Right lobe of liver (tissue), 6 donors: Measurements from ENCODE around the gene NPC1. TPM values are rescaled to one million over a fixed set of nuclear protein-coding genes. Genes with fewer than 3 reads are reported as not detected.
"Not testable (repeated sequence)": the region's sequence is repeated elsewhere in the genome, so short reads cannot be mapped to it uniquely, and the experiment has no call there.

Experiments
- ATAC-seq, 4 donors: fragments of 200-7000 bp; cut with Tn5 transposase; one replicate each; pipeline ENCODE4 v1.9.1; 2020; ENCODE audit warnings: mild to moderate bottlenecking in 4 of 4, moderate library complexity in 4 of 4
- DNase-seq, 3 donors: peaks; one replicate each; pipeline ENCODE4 v3.0.0-alpha.2; 2020
- H3K27ac ChIP-seq, 3 donors: fragments of 200-600 bp; one replicate each; pipeline ENCODE4 v1.8.0; 2022
- H3K27me3 ChIP-seq, 2 donors: fragments of 200-600 bp; one replicate each; pipeline ENCODE4 v1.8.0; 2022
- H3K36me3 ChIP-seq, 4 donors: fragments of 200-600 bp; sonication (generic) in 1 of 4; one replicate each; pipeline versions ENCODE4 v1.5.1 to v1.8.0; 2017 to 2022; ENCODE audit warnings: control low read depth in 1 of 4
- H3K4me1 ChIP-seq, 4 donors: fragments of 200-600 bp; sonication (generic) in 1 of 4; one replicate each; pipeline versions ENCODE4 v1.5.1 to v1.8.0; 2017 to 2022; ENCODE audit warnings: control low read depth in 1 of 4
- H3K4me3 ChIP-seq, 3 donors: fragments of 200-600 bp; one replicate each; pipeline ENCODE4 v1.8.0; 2022
- H3K9me3 ChIP-seq, 4 donors: fragments of 200-600 bp; sonication (generic) in 1 of 4; one replicate each; pipeline versions ENCODE4 v1.5.1 to v1.8.0; 2017 to 2022; ENCODE audit warnings: control low read depth in 1 of 4
- POLR2A ChIP-seq: fragments of 450-650 bp; IDR thresholded peaks from one replicate; pipeline ENCODE4 v1.6.1; 2017; ENCODE audit warnings: antibody characterized with exemption, mild to moderate bottlenecking
- WGBS: methylation state at CpG from one replicate; pipeline ENCODE4 v1.1.6; 2018; ENCODE audit warnings: low coverage, low lambda C conversion rate; ENCODE audit not compliant: insufficient coverage; ENCODE audit errors: missing lambda C conversion rate; 5-methylcytosine and 5-hydroxymethylcytosine counted together
- intact Hi-C, 2 donors: fragments of 100-400 bp; cut with DNase I; formaldehyde crosslinking; loops; one replicate each; pipeline versions ENCODE4 v1.11.2 to v1.14.1; 2022
- total RNA-seq, 6 experiments: library from RNA; depleted of rRNA in 2 of 6; stranded (reverse); fragments of >200 nt in 2 of 6; fragmentation: NEBNext Ultra II Directional in 3 of 6; extraction: Animal tissue kit (Norgen Biotek cat#: 25700) in 3 of 6; gene quantifications; one replicate each; pipeline versions ENCODE4 v1.1.0 to v1.2.4, GENCODE V29; 2016 to 2023
- TF ChIP-seq, protein P1 (sequence below), 4 donors: fragments of 200-600 bp in 3 of 4; fragments of 450-650 bp in 1 of 4; IDR thresholded peaks; one replicate each; pipeline versions ENCODE4 v1.5.1 to v1.8.0; 2016 to 2022; ENCODE audit warnings: antibody characterized with exemption in 4 of 4, mild to moderate bottlenecking in 2 of 4
- donor health status: DM: no; HTN: yes; CAD: no.
- donor health status: DM: no; HTN: no; CAD: no.
- donor health status: DM: no; HTN: no; CAD: no.
- donor health status: DM: no; HTN: yes; CAD: no.
- donor health status: DM: no; HTN: yes; CAD: no.

Gene NPC1
- total RNA-seq, 6 experiments from 2014 or later: 11.9 to 31.2 (median 20.0) TPM

DNA sequence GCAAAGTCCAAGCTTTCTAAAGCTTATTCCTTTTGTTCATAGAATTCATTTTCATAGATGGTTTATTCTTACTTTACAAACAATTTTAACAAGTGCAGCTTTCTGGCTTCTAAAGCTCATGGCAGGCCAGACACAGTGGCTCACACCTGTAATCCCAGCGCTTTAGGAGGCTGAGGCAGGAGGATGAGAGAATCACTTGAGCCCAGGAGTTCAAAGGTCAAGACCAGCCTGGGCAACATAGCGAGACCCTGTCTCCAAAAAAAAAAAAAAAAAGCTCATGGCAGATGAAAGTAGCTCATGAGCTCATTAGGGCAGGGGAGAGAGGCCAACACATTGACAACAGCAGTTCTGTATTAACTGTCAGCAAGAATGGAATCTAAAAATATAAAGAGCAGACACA lies 28.1 kb upstream of the NPC1 start:
- intact Hi-C loops: no loop called here

DNA sequence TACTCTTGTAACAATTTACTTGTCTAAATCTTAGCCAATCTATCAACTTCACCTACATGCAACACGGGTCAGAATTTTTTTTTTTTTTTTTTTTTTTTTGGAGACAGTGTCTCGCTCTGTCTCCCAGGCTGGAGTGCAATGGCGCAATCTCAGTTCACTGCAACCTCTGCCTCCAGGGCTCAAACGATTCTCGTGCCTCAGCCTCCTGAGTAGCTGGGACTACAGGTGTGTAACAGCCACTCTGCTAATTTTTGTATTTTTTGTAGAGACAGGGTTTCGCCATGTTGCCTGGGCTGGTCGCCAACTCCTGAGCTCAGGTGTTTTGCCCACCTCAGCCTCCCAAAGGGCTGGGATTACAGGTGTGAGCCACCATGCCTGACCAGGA lies 26.8 kb upstream of the NPC1 start:
- H3K27ac ChIP-seq, intact Hi-C loops, H3K36me3 ChIP-seq, DNase-seq, H3K4me3 ChIP-seq, H3K9me3 ChIP-seq, H3K27me3 ChIP-seq, ATAC-seq: not testable (repeated sequence)
- 77% methylated on average over 6 of the region's 7 CpGs for WGBS
- peaks cover 0 to 16% (median 1%) of the 10 kb centered on the region in 4 donors for H3K4me1 ChIP-seq

More for the DNA sequence above, 28.1 kb upstream of the NPC1 start:
- 81% methylated on average over 2 of the region's 2 CpGs for WGBS
- Histone ChIP-seq H3K4me3 (no peak overlapping the region), H3K36me3 (no peaks in the 10 kb centered on the region), H3K27me3 (no peaks in the 10 kb centered on the region), H3K9me3 (no peaks in the 10 kb centered on the region), H3K4me1 (peaks cover 0 to 20% (median 4%) of the 10 kb centered on the region in 4 donors), H3K27ac (no peak overlapping the region)
- DNase-seq: no peak
- TF ChIP-seq POLR2A: no peak
- TF ChIP-seq, protein P1, sequence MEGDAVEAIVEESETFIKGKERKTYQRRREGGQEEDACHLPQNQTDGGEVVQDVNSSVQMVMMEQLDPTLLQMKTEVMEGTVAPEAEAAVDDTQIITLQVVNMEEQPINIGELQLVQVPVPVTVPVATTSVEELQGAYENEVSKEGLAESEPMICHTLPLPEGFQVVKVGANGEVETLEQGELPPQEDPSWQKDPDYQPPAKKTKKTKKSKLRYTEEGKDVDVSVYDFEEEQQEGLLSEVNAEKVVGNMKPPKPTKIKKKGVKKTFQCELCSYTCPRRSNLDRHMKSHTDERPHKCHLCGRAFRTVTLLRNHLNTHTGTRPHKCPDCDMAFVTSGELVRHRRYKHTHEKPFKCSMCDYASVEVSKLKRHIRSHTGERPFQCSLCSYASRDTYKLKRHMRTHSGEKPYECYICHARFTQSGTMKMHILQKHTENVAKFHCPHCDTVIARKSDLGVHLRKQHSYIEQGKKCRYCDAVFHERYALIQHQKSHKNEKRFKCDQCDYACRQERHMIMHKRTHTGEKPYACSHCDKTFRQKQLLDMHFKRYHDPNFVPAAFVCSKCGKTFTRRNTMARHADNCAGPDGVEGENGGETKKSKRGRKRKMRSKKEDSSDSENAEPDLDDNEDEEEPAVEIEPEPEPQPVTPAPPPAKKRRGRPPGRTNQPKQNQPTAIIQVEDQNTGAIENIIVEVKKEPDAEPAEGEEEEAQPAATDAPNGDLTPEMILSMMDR (IDR thresholded peaks at IDR 0.05): no peak
- no peak for ATAC-seq

DNA sequence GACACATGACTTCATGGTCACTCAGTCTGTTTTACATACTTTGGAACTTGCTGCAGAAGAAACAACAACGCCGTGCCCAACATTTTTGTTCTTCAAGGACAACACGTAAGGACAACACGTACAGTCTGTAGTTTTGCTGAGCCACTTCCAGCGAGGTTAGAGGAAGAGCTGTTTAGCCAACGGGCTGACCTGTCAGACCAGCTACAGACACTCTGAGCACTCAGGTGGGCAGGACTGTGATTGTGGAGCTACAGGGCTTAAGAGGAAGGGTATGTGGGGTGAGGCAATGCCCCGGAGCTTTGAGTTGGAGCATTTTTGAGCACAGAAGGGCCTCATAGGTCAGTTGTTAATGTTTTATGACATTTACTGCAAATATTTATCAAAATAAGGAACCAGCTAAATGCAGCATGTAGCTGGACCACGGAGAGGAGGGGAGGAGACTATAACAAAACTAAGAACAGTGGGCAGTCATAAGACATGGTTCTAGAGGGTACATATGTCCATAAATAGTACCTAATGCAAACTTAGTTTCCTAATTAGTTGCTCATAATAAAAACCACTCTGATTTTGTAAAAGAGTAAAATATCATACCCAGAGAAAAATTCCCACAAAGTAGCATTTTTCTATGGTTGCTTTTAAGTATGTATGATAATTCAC lies 26.3 kb upstream of the NPC1 start:
- no peaks in the 10 kb centered on the region for H3K9me3 ChIP-seq
- DNase-seq (no peak), ATAC-seq (peak in 2 of 4 donors; percentile 19)
- H3K4me1 ChIP-seq: peaks cover 0 to 10% (median 0%) of the 10 kb centered on the region in 4 donors
- TF ChIP-seq POLR2A: no peak
- TF ChIP-seq, protein P1 (IDR thresholded peaks at IDR 0.05): no peak
- H3K36me3 ChIP-seq: no peaks in the 10 kb centered on the region
- H3K4me3 ChIP-seq: no peak overlapping the region
- H3K27ac ChIP-seq: no peak overlapping the region
- no peaks in the 10 kb centered on the region for H3K27me3 ChIP-seq
- 53% methylated on average over 6 of the region's 8 CpGs for WGBS
- intact Hi-C loops: no loop called here

DNA sequence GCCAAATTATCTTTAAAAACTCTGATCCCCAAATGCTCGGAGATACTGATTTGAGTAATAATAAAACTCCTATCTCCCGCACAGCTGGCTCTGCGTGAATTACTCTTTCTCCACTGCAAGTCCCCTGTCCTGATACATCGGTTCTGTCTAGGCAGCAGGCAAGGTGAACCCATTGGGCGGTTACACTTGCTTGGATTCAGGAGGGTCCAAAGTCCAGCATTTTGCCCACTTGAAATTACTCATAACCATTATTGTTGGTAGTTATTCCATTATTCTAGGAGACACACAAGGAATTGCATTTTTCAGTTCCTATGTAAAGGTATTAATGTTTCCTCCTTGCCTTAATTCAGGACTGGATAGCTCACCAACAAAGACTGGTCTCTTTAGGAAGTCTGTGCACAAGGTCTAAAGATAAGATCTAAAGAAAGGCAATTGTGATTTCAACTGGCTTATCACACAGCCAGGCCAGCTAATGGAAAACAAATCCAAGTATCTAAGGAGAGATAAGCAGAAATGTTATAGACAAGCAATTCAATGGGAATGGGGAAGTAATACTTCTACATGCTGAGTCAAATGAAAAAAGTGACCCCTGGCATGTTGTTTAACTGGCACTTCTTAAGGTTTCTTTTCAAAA lies 23.2 kb upstream of the NPC1 start:
- H3K4me3 ChIP-seq: no peak overlapping the region
- intact Hi-C loops: no loop called here
- H3K27ac ChIP-seq: no peak overlapping the region
- no peaks in the 10 kb centered on the region for H3K36me3 ChIP-seq
- H3K9me3 ChIP-seq: no peaks in the 10 kb centered on the region
- no peak for DNase-seq
- WGBS: 95% methylated on average over 5 of the region's 5 CpGs
- TF ChIP-seq POLR2A: no peak
- TF ChIP-seq, protein P1 (IDR thresholded peaks at IDR 0.05): no peak
- no peak for ATAC-seq
- H3K4me1 ChIP-seq: peaks cover 0 to under 1% (median 0%) of the 10 kb centered on the region in 4 donors
- H3K27me3 ChIP-seq: no peaks in the 10 kb centered on the region

DNA sequence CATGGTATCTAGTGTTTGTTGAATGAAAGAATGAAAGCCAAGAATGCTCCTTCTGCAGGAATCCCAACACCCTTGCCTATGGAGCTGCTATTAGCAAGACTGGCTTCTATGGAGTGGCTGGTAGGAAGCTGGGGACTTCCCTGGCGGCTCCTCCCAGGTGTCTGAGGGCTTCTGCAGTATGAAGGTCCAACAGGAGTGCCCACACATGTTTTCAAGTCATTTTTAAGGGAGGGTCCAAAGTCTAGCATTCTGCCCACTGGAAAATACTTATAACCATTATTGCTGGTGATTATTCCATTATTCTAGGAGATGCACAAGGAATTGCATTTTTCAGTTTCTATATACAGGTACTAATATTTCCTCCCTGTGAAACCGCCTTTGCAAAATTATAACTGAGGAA lies 21.9 kb upstream of the NPC1 start:
- WGBS: 100% methylated on average over 2 of the region's 2 CpGs
- no peak for DNase-seq

More for the DNA sequence above, 21.9 kb upstream of the NPC1 start:
- no peak for TF ChIP-seq POLR2A
- TF ChIP-seq, protein P1 (IDR thresholded peaks at IDR 0.05): no peak
- Histone ChIP-seq H3K4me1 (no peaks in the 10 kb centered on the region), H3K4me3 (no peak overlapping the region), H3K9me3 (no peaks in the 10 kb centered on the region), H3K27ac (no peak overlapping the region), H3K36me3 (no peaks in the 10 kb centered on the region), H3K27me3 (no peaks in the 10 kb centered on the region)
- intact Hi-C loops: no loop called here
- ATAC-seq: no peak
